Measurements from ENCODE around the gene GMPR2. TPM values are rescaled to one million over a fixed set of nuclear protein-coding genes. Genes with fewer than 3 reads are reported as not detected.

The GMPR2 gene
- total RNA-seq, 2 experiments from 2014 or later = 45.6 to 49.3 TPM

DNA sequence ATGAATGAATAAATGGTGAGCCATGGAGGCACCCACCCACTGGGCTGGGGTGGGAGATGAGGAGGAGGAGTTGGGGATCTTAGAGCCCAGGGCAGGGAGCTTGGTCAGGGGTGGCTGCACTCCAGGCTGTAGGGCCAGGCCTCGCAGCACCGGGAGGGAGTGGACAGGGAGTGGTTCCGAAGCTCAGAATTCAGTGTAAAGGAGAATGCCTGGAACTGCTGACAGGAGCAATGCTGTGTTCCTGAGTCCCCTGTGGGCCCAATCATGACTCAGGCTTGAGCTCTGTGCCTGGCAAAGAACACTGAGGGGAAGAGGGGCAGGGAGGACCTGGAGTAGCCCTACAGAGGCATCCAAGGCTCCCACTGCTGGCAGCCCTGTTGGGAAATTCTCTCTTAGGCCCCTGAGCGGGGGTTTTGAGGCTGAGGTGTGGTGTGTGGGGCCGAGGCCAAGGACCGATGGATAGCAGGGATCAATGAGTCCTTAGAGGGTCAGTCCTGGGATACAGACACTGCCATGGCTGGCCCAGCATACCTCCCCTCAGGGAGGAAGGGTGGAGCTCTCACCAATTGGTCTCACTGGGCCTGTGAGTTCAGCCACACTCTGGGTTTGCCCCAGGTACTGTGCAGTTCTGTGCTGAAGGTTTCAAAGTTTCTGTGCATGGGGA is 48.2 kb downstream of the GMPR2 start:
- DNase-seq = no peak
- H3K27ac Mint-ChIP-seq = no peak overlapping the region
- peaks cover 45% of the 10 kb centered on the region for H3K4me1 Mint-ChIP-seq (ENCODE audit: low read depth)
- TF ChIP-seq, protein P1, sequence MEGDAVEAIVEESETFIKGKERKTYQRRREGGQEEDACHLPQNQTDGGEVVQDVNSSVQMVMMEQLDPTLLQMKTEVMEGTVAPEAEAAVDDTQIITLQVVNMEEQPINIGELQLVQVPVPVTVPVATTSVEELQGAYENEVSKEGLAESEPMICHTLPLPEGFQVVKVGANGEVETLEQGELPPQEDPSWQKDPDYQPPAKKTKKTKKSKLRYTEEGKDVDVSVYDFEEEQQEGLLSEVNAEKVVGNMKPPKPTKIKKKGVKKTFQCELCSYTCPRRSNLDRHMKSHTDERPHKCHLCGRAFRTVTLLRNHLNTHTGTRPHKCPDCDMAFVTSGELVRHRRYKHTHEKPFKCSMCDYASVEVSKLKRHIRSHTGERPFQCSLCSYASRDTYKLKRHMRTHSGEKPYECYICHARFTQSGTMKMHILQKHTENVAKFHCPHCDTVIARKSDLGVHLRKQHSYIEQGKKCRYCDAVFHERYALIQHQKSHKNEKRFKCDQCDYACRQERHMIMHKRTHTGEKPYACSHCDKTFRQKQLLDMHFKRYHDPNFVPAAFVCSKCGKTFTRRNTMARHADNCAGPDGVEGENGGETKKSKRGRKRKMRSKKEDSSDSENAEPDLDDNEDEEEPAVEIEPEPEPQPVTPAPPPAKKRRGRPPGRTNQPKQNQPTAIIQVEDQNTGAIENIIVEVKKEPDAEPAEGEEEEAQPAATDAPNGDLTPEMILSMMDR (IDR thresholded peaks at IDR 0.05) = no peak
- POLR2A ChIA-PET = interaction anchor here (0.8 to 3.3 kb wide), 5 partner anchors 8 to 68 kb away, joined by 3 to 14 read pairs (median 4); partner anchors contain the start of genes CHMP4A, DHRS1 and NOP9
- H3K36me3 Mint-ChIP-seq (ENCODE audit: low read depth) = peaks cover 7% of the 10 kb centered on the region
- CTCF ChIA-PET = interaction anchor here (1.1 to 8.1 kb wide), 10 partner anchors 10 to 191 kb away, joined by 3 to 85 read pairs (median 10); partner anchors contain the start of genes CIDEB, DHRS1, IRF9 and KHNYN
- peaks cover 3% of the 10 kb centered on the region for H3K9me3 Mint-ChIP-seq
- H3K4me3 Mint-ChIP-seq = no peak overlapping the region
- intact Hi-C loops (cut with micrococcal nuclease) = no loop called here
- no peak for ATAC-seq
- no peaks in the 10 kb centered on the region for H3K27me3 Mint-ChIP-seq

DNA sequence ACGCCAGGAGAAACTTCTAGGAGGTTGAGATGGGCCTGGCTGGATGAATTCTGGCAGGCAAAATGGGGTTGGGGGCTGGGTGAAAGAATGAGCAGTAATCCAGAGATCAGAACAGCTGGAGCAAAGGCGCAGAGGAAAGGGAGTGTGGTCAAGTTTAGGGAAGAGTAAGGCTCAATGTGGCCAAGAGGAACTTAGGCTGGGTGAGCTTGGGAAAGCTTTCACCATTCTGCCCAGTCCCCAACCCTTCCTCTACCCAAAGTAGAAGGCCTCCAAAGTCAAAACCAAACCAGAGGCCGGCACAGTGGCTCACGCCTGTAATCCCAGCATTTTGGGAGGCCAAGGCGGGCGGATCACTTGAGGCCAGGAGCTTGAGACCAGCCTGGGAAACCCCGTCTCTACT is 48.9 kb downstream of the GMPR2 start:
- ChIA-PET POLR2A (interaction anchor here (0.6 to 1.6 kb wide), 4 partner anchors 8 to 39 kb away, joined by 3 to 4 read pairs (median 4); partner anchors contain the start of gene TINF2), CTCF (interaction anchor here (1.9 to 8.1 kb wide), 5 partner anchors 8 to 39 kb away, joined by 7 to 85 read pairs (median 47); partner anchors contain the start of genes CIDEB, DHRS1, LTB4R and LTB4R2)
- no peaks in the 10 kb centered on the region for H3K27me3 Mint-ChIP-seq
- no peak overlapping the region for H3K4me3 Mint-ChIP-seq
- TF ChIP-seq, protein P1 (IDR thresholded peaks at IDR 0.05) = no peak
- ATAC-seq (no peak), DNase-seq (no peak)
- peaks cover 44% of the 10 kb centered on the region for H3K4me1 Mint-ChIP-seq (ENCODE audit: low read depth)
- intact Hi-C loops (cut with micrococcal nuclease) = no loop called here
- peaks cover 3% of the 10 kb centered on the region for H3K9me3 Mint-ChIP-seq
- no peak overlapping the region for H3K27ac Mint-ChIP-seq
- peaks cover 7% of the 10 kb centered on the region for H3K36me3 Mint-ChIP-seq (ENCODE audit: low read depth)

DNA sequence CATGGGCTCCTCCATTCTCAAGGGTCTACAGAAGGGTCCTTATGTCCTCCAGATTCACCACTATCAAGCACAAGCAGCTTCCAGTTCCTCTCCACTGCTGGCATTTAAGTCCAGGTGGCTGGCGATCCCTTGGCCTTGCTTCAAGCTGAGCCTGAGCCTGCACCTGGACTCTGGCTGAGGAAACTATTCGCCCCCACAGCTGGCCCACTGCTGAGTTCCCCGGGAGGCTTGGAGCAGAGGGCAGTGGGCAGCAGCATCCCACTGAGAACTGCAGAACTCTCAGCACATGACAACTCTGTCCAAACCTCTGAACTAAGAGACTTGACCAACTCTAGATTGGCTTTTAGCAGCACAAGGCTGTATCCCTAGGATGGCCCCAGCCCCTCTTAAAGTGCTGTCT is 50.0 kb downstream of the GMPR2 start:
- CTCF ChIA-PET = interaction anchor here (1.0 to 8.1 kb wide), 7 partner anchors 9 to 51 kb away, joined by 3 to 85 read pairs (median 9); partner anchors contain the start of genes CIDEB, DHRS1, LTB4R and LTB4R2
- ATAC-seq (no peak), DNase-seq (no peak)
- Mint-ChIP-seq H3K4me1 (ENCODE audit: low read depth) (peaks cover 33% of the 10 kb centered on the region), H3K4me3 (no peak overlapping the region), H3K27ac (no peak overlapping the region), H3K36me3 (ENCODE audit: low read depth) (peaks cover 7% of the 10 kb centered on the region), H3K27me3 (no peaks in the 10 kb centered on the region), H3K9me3 (peaks cover 3% of the 10 kb centered on the region)
- POLR2A ChIA-PET = interaction anchor here (0.9 to 1.6 kb wide), 3 partner anchors 10 to 19 kb away, joined by 3 to 4 read pairs (median 4); no protein-coding TSS in a partner anchor
- TF ChIP-seq, protein P1 (IDR thresholded peaks at IDR 0.05) = no peak
- intact Hi-C loops (cut with micrococcal nuclease) = no loop called here

DNA sequence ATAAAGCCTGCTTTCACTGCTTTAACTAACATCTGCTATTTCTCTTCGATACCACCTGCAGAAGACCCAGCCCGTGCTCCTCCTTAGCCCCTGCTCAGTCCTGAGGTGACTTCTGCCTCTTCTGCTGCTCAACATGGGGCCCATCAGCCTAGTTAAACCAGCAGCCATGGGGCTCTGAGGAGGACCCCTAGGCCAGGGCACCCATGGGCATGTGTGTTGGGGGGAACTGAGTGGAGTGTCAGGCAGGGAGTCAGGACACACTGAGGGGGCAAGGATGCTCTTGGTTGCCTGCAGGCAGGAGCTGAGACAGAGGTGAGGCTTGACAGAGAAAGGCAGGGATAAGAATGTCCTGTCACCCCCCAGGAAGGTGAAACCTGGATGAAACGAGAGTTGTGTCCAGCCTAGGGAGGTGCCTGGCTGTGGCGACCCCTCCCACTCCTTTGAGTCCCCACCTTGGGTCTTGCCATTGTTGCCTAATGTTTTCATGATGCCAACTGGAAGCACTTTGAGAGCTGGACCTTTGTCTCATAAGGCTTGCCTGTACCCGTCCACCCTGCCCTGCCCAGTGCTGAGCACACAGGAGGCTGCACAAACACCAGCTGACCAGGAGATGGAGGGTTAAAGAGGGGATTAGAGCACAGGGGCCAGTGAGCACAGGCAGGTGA is 51.2 kb downstream of the GMPR2 start:
- DNase-seq (no peak), ATAC-seq (no peak)
- Mint-ChIP-seq H3K9me3 (no peaks in the 10 kb centered on the region), H3K36me3 (ENCODE audit: low read depth) (peaks cover 1% of the 10 kb centered on the region), H3K27ac (no peak overlapping the region), H3K27me3 (no peaks in the 10 kb centered on the region), H3K4me1 (ENCODE audit: low read depth) (peaks cover 24% of the 10 kb centered on the region), H3K4me3 (no peak overlapping the region)
- POLR2A ChIA-PET = interaction anchor here (0.9 to 2.0 kb wide), 2 partner anchors 13 to 41 kb away, joined by 3 to 8 read pairs; partner anchors contain the start of gene RABGGTA
- intact Hi-C loops (cut with micrococcal nuclease) = no loop called here
- TF ChIP-seq, protein P1 (IDR thresholded peaks at IDR 0.05) = no peak
- CTCF ChIA-PET = interaction anchor here (1.0 to 8.1 kb wide), 5 partner anchors 10 to 49 kb away, joined by 3 to 85 read pairs (median 7); partner anchors contain the start of genes CIDEB, DHRS1, LTB4R and LTB4R2
